GM12878 (cell line): ENCODE results near the gene SUSD1. TPM values are rescaled to one million over a fixed set of nuclear protein-coding genes. Genes with fewer than 3 reads are reported as not detected.

Experiments used
- ATAC-seq: fragments of 200-7000 bp; cut with Tn5 transposase; 3 replicates; pipeline ENCODE4 v1.9.1; 2020; ENCODE audit warnings: mild to moderate bottlenecking, moderate library complexity
- BruUV-seq: library from RNA; stranded (reverse); fragments of 400-500 nt; replicated peaks from 2 replicates; lab custom pipeline; 2021; lab: Mats Ljungman, UMichigan
- CTCF ChIA-PET: fragments of 300-600 bp; sonication (Branson Sonifier 250); formaldehyde crosslinking; extraction: SDS; loops from one replicate; lab custom pipeline; 2021; ENCODE audit warnings: inconsistent platforms; lab: Yijun Ruan, JAX
- POLR2A ChIA-PET: fragments of 350-600 bp; formaldehyde crosslinking; extraction: SDS; loops from one replicate; lab custom pipeline; 2021; ENCODE audit warnings: inconsistent platforms; lab: Charles Lee
- RAD21 ChIA-PET: fragments of 300-600 bp; sonication (Branson Sonifier 250); formaldehyde crosslinking; loops from one replicate; lab custom pipeline; 2023; ENCODE audit warnings: antibody characterized with exemption; ENCODE audit not compliant: unreplicated experiment; lab: Charles Lee
- SMC1A ChIA-PET: fragments of 300-600 bp; sonication (Branson Sonifier 250); formaldehyde crosslinking; loops from one replicate; lab custom pipeline; 2023; ENCODE audit not compliant: unreplicated experiment, uncharacterized antibody; lab: Charles Lee
- DNase-seq: peaks from one replicate; pipeline ENCODE4 v3.0.0-alpha.2; 2011; ENCODE audit warnings: low read depth, low spot score
- FAIRE-seq: peaks from 3 replicates; lab custom pipeline; 2011; peaks lifted over from hg19 to GRCh38; lab: Jason Lieb, UNC
- H2AFZ ChIP-seq: 2 replicates; pipeline ENCODE4 v1.6.0; 2011; ENCODE audit warnings: low read depth, low read length, control low read depth; ENCODE audit not compliant: control insufficient read depth
- H3K27ac ChIP-seq: 2 replicates; pipeline ENCODE4 v1.5.1; 2011; ENCODE audit warnings: control low read depth; ENCODE audit not compliant: control insufficient read depth, insufficient read depth
- H3K27me3 ChIP-seq, 2 experiments: replicated peaks in 1 of 2; 2 replicates each; pipeline versions ENCODE4 v1.6.0 to v1.6.1; 2011; ENCODE audit warnings: low read length in 1 of 2; ENCODE audit not compliant: control insufficient read depth in 2 of 2, insufficient read depth in 2 of 2
- H3K36me3 ChIP-seq, 2 experiments: 2 replicates each; pipeline ENCODE4 v1.5.1; 2011; ENCODE audit warnings: low read length in 1 of 2; ENCODE audit not compliant: control insufficient read depth in 2 of 2, insufficient read depth in 2 of 2
- H3K4me1 ChIP-seq: 2 replicates; pipeline ENCODE4 v1.6.1; 2011; ENCODE audit warnings: mild to moderate bottlenecking, low read length, moderate library complexity, mixed read lengths; ENCODE audit not compliant: control insufficient read depth, insufficient read depth
- H3K4me2 ChIP-seq: 2 replicates; pipeline ENCODE4 v1.6.0; 2011; ENCODE audit warnings: control low read depth; ENCODE audit not compliant: control insufficient read depth, insufficient read depth
- H3K4me3 ChIP-seq: fragments of 200-600 bp; sonication (generic); 2 replicates; pipeline ENCODE4 v1.5.1; 2016
- H3K79me2 ChIP-seq: 2 replicates; pipeline ENCODE4 v1.6.0; 2011; ENCODE audit warnings: low read length; ENCODE audit not compliant: control insufficient read depth, insufficient read depth
- H3K9ac ChIP-seq: 2 replicates; pipeline ENCODE4 v1.8.0; 2011; ENCODE audit warnings: low read length, control low read depth, mixed read lengths; ENCODE audit not compliant: control insufficient read depth, insufficient read depth
- H3K9me3 ChIP-seq: replicated peaks from 3 replicates; pipeline ENCODE4 v1.5.1; 2011; ENCODE audit warnings: mild to moderate bottlenecking, low read length; ENCODE audit not compliant: control insufficient read depth, insufficient read depth
- H4K20me1 ChIP-seq: 2 replicates; pipeline ENCODE4 v1.6.0; 2011; ENCODE audit not compliant: control insufficient read depth, insufficient read depth
- ATF7 ChIP-seq: fragments of 450-650 bp; IDR thresholded peaks from 2 replicates; pipeline ENCODE4 v1.6.1; 2016; ENCODE audit warnings: low read depth, mild to moderate bottlenecking
- CREB1 ChIP-seq: IDR thresholded peaks from 2 replicates; pipeline ENCODE4 v1.6.1; 2012; ENCODE audit warnings: low read depth, mild to moderate bottlenecking, inconsistent platforms
- FOXK2 ChIP-seq: fragments of 450-650 bp; IDR thresholded peaks from 2 replicates; pipeline ENCODE4 v1.6.1; 2017; ENCODE audit warnings: mild to moderate bottlenecking, moderate library complexity
- FOXM1 ChIP-seq: IDR thresholded peaks from 2 replicates; pipeline ENCODE4 v1.6.1; 2012; ENCODE audit warnings: low read depth, mild to moderate bottlenecking, inconsistent platforms, low read length, moderate library complexity
- HDGF ChIP-seq: fragments of 450-650 bp; IDR thresholded peaks from 2 replicates; pipeline ENCODE4 v1.6.1; 2016; ENCODE audit warnings: antibody characterized with exemption
- IKZF2 ChIP-seq, 2 experiments: fragments of 450-650 bp; IDR thresholded peaks; 2 replicates each; pipeline ENCODE4 v1.6.1; 2017; ENCODE audit warnings: mild to moderate bottlenecking in 2 of 2, moderate library complexity in 2 of 2
- KDM1A ChIP-seq: fragments of 200-600 bp; sonication (generic); IDR thresholded peaks from 2 replicates; pipeline ENCODE4 v1.6.1; 2016; ENCODE audit warnings: borderline replicate concordance
- MYB ChIP-seq: fragments of 150-350 bp; IDR thresholded peaks from 2 replicates; pipeline ENCODE4 v1.6.1; 2014; ENCODE audit warnings: mild to moderate bottlenecking, low read depth, low read length, borderline replicate concordance
- NBN ChIP-seq: fragments of 450-650 bp; IDR thresholded peaks from 2 replicates; pipeline ENCODE4 v1.6.1; 2016
- PAX5 ChIP-seq: IDR thresholded peaks from 2 replicates; pipeline ENCODE4 v1.6.1; 2011; ENCODE audit warnings: low read depth, low read length, borderline replicate concordance
- PAX8 ChIP-seq: fragments of 450-650 bp; IDR thresholded peaks from 2 replicates; pipeline ENCODE4 v1.6.1; 2017; ENCODE audit warnings: mild to moderate bottlenecking, moderate library complexity
- PML ChIP-seq: IDR thresholded peaks from 2 replicates; pipeline ENCODE4 v1.6.1; 2012; ENCODE audit warnings: low read length, inconsistent platforms
- SRF ChIP-seq, 2 experiments: IDR thresholded peaks; 2 replicates each; pipeline ENCODE4 v1.6.1; 2011; ENCODE audit warnings: low read depth in 2 of 2, low read length in 2 of 2, mild to moderate bottlenecking in 1 of 2, moderate library complexity in 1 of 2
- ZNF207 ChIP-seq: fragments of 450-650 bp; IDR thresholded peaks from 2 replicates; pipeline ENCODE4 v1.6.1; 2014; ENCODE audit warnings: antibody characterized with exemption, mild to moderate bottlenecking, borderline replicate concordance
- ZZZ3 ChIP-seq: IDR thresholded peaks from 2 replicates; pipeline ENCODE4 v1.6.1; 2011; ENCODE audit warnings: low read depth; ENCODE audit not compliant: control insufficient read depth, insufficient read length
- in situ Hi-C: fragments of 300-500 bp; cut with MboI; formaldehyde crosslinking; loops from 9 replicates; pipeline ENCODE4 v1.14.3; 2018; ENCODE audit warnings: mixed read lengths
- intact Hi-C: fragments of 100-400 bp; cut with micrococcal nuclease; formaldehyde crosslinking; loops from one replicate; pipeline ENCODE4 v1.14.2; 2022; ENCODE audit not compliant: unreplicated experiment
- polyA plus RNA-seq, 11 experiments: library from polyadenylated mRNA; depleted of rRNA in 4 of 11; unstranded in 6 of 11; stranded (reverse) in 5 of 11; fragments of >200 nt; fragmentation: Nextera tagmentation in 4 of 11; fragmentation: Illumina TruSeq in 1 of 11; extraction: Ambion mirVana in 4 of 11; extraction: Trizol in 1 of 11; gene quantifications; 1 replicate in 1 of 11; 2 replicates in 10 of 11; pipeline versions ENCODE4 v1.2.1 to v1.2.3, GENCODE V29; 2011 to 2016; ENCODE audit warnings: inconsistent platforms in 2 of 11, missing spikeins in 2 of 11, low read depth in 1 of 11
- total RNA-seq, 4 experiments: library from RNA; depleted of rRNA in 3 of 4; stranded (reverse); fragments of >200 nt in 3 of 4; fragmentation: Illumina TruSeq in 1 of 4; extraction: Trizol in 1 of 4; gene quantifications; 2 replicates each; pipeline versions ENCODE4 v1.2.1 to v1.2.3, GENCODE V29; 2013 to 2021
- TF ChIP-seq, protein P1 (sequence below): IDR thresholded peaks from 2 replicates; pipeline ENCODE4 v1.6.1; 2011; ENCODE audit warnings: borderline replicate concordance, low read depth, mild to moderate bottlenecking, moderate library complexity, low read length; ENCODE audit not compliant: insufficient read depth, poor library complexity, severe bottlenecking
- TF ChIP-seq, protein P2 (sequence below): fragments of 450-650 bp; formaldehyde crosslinking; IDR thresholded peaks from 2 replicates; pipeline ENCODE4 v1.4.0; 2020; ENCODE audit warnings: mild to moderate bottlenecking, moderate library complexity

The SUSD1 gene
- total and polyA plus RNA-seq, 10 of the 15 experiments (the other 5 are each of a cell fraction or from before 2014, with no cell fraction given), result 6.7 to 20.8 (median 13.2) TPM

DNA sequence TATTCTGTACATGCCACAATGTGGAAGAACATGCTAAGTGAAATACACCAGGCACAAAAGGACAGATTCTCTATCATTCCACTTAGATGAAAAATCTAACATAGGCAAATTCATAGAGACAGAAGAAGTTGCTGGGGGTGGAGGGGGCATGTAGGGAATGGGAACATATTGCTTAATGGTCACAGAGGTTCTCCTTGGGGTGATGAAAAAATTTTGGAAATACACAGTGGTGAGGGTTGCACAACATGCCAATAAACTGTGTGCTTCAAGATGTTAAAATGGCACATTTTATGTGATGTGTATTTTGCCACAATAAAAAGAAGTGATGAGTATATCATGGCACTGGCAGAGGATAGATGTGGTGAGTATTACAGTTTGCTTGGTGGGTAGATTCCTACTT is 111.9 kb downstream of the SUSD1 start:
- ChIA-PET RAD21 (no interaction called here), POLR2A (no interaction called here), SMC1A (no interaction called here), CTCF (no interaction called here)
- BruUV-seq, result no TSS peak
- DNase-seq, result no peak
- no peak overlapping the region for H3K9ac ChIP-seq
- ATAC-seq, result no peak
- H3K4me1 ChIP-seq, result peaks cover 22% of the 10 kb centered on the region
- H3K4me3 ChIP-seq, result no peak overlapping the region
- H3K27ac ChIP-seq, result no peak overlapping the region
- H3K79me2 ChIP-seq, result no peaks in the 10 kb centered on the region
- intact Hi-C loops, result no loop called here
- H4K20me1 ChIP-seq, result no peaks in the 10 kb centered on the region
- no peaks in the 10 kb centered on the region for H3K27me3 ChIP-seq
- H3K4me2 ChIP-seq, result no peak overlapping the region
- H3K9me3 ChIP-seq, result no peaks in the 10 kb centered on the region; the same call in 1 of the 3 replicates
- H2AFZ ChIP-seq, result no peak overlapping the region
- no peaks in the 10 kb centered on the region; a peak in 1 of 4 replicates for H3K36me3 ChIP-seq
- FAIRE-seq, result no peak
- TF ChIP-seq ATF7 (no peak), MYB (no peak), HDGF (no peak), FOXM1 (no peak), KDM1A (no peak), FOXK2 (no peak), NBN (no peak), CREB1 (no peak), ZNF207 (no peak), SRF (IDR thresholded peaks at IDR 0.05; ENCODE audit: low read depth in 2 of 2, low read length in 2 of 2) (no peak), PAX8 (no peak), PML (no peak), PAX5 (no peak), IKZF2 (IDR thresholded peaks at IDR 0.05) (no peak), ZZZ3 (no peak)
- TF ChIP-seq, protein P1, sequence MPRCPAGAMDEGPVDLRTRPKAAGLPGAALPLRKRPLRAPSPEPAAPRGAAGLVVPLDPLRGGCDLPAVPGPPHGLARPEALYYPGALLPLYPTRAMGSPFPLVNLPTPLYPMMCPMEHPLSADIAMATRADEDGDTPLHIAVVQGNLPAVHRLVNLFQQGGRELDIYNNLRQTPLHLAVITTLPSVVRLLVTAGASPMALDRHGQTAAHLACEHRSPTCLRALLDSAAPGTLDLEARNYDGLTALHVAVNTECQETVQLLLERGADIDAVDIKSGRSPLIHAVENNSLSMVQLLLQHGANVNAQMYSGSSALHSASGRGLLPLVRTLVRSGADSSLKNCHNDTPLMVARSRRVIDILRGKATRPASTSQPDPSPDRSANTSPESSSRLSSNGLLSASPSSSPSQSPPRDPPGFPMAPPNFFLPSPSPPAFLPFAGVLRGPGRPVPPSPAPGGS, result no peak
- TF ChIP-seq, protein P2, sequence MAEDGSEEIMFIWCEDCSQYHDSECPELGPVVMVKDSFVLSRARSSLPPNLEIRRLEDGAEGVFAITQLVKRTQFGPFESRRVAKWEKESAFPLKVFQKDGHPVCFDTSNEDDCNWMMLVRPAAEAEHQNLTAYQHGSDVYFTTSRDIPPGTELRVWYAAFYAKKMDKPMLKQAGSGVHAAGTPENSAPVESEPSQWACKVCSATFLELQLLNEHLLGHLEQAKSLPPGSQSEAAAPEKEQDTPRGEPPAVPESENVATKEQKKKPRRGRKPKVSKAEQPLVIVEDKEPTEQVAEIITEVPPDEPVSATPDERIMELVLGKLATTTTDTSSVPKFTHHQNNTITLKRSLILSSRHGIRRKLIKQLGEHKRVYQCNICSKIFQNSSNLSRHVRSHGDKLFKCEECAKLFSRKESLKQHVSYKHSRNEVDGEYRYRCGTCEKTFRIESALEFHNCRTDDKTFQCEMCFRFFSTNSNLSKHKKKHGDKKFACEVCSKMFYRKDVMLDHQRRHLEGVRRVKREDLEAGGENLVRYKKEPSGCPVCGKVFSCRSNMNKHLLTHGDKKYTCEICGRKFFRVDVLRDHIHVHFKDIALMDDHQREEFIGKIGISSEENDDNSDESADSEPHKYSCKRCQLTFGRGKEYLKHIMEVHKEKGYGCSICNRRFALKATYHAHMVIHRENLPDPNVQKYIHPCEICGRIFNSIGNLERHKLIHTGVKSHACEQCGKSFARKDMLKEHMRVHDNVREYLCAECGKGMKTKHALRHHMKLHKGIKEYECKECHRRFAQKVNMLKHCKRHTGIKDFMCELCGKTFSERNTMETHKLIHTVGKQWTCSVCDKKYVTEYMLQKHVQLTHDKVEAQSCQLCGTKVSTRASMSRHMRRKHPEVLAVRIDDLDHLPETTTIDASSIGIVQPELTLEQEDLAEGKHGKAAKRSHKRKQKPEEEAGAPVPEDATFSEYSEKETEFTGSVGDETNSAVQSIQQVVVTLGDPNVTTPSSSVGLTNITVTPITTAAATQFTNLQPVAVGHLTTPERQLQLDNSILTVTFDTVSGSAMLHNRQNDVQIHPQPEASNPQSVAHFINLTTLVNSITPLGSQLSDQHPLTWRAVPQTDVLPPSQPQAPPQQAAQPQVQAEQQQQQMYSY, result no peak
- TF ChIP-seq, all 136 proteins: peak for 0
- in situ Hi-C loops, result no loop called here
